ENCODE data around the gene ZEB2. TPM values are rescaled to one million over a fixed set of nuclear protein-coding genes. Genes with fewer than 3 reads are reported as not detected.

Gene ZEB2
- total and polyA plus RNA-seq, 12 donors: 17.2 to 99.5 (median 83.0) TPM

DNA sequence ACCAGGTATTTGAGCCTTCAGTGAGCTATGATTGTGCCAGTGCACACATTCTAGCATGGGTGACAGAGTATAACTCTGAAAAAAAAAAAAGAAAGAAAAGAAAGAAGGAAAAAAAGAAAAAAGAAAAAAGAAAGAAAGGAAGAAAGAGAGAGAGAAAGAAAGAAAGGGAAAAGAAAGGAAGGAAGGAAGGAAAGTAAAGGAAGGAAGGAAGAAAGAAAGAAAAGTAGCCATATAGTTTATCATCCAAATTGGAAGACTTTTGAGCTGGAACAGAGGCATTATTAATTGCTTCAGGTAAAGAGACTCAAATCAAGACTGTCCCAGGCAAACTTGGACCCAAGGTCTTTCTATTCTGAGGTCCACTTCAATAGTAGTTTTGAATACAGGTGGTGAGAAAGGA, 32.9 kb upstream of the ZEB2 start:
- intact Hi-C loops (cut with DNase I): no loop called here
- Histone ChIP-seq H3K27me3 (no peaks in the 10 kb centered on the region), H3K4me3 (no peak overlapping the region), H3K9me3 (no peaks in the 10 kb centered on the region), H3K4me1 (peaks cover 0 to 13% (median 0%) of the 10 kb centered on the region in 9 donors), H3K36me3 (no peaks in the 10 kb centered on the region), H3K27ac (no peak overlapping the region)
- ATAC-seq (no peak), DNase-seq (no peak)
- TF ChIP-seq, protein P1, sequence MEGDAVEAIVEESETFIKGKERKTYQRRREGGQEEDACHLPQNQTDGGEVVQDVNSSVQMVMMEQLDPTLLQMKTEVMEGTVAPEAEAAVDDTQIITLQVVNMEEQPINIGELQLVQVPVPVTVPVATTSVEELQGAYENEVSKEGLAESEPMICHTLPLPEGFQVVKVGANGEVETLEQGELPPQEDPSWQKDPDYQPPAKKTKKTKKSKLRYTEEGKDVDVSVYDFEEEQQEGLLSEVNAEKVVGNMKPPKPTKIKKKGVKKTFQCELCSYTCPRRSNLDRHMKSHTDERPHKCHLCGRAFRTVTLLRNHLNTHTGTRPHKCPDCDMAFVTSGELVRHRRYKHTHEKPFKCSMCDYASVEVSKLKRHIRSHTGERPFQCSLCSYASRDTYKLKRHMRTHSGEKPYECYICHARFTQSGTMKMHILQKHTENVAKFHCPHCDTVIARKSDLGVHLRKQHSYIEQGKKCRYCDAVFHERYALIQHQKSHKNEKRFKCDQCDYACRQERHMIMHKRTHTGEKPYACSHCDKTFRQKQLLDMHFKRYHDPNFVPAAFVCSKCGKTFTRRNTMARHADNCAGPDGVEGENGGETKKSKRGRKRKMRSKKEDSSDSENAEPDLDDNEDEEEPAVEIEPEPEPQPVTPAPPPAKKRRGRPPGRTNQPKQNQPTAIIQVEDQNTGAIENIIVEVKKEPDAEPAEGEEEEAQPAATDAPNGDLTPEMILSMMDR (IDR thresholded peaks at IDR 0.05): no peak

DNA sequence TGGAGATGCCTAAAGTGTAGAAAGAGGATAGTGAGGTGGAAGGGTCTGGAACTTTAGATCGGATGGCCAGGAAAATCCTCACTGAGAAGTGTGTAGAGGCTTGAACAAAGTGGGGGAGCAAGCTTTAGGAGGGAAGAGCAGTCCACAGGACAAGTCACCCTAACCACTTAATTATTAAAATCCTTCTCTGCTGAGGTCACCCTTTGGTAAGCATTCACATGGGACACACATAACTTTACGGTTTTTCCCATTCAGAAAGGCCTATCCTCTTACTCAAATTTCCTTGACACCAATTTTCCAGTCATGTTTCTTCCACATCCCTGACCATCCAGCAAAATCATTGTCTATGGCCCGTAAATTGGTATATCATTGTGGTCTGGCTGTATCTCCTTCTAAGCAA, 31.0 kb upstream of the ZEB2 start:
- TF ChIP-seq, protein P1 (IDR thresholded peaks at IDR 0.05): no peak
- DNase-seq (no peak), ATAC-seq (no peak)
- H3K9me3 ChIP-seq: no peaks in the 10 kb centered on the region
- no peak overlapping the region for H3K27ac ChIP-seq
- 95% methylated on average over 3 of the region's 3 CpGs for WGBS, 2 donors
- H3K4me3 ChIP-seq: no peak overlapping the region
- no peaks in the 10 kb centered on the region for H3K27me3 ChIP-seq
- H3K4me1 ChIP-seq: peaks cover 0 to 23% (median 0%) of the 10 kb centered on the region in 9 donors
- no peaks in the 10 kb centered on the region for H3K36me3 ChIP-seq
- intact Hi-C loops (cut with DNase I): no loop called here

DNA sequence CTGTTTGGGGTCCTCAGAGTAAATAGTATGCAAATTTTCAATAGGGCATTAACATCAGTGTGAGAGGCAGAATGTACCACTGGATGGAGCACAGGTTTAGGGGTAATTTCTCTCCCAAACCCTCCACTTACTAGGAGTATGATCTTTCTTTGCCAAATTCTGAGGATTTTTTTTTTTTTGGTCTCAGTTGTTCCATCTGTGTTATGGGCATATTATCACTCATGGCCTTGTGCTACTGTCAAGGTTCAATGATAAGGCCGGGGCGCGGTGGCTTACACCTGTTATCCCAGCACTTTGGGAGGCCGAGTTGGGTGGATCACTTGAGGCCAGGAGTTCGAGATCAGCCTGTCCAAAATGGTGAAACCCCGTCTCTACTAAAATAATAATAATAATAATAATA, 30.2 kb upstream of the ZEB2 start:
- peaks cover 0 to 23% (median 0%) of the 10 kb centered on the region in 9 donors for H3K4me1 ChIP-seq
- 98 to 99% methylated on average over 6 of the region's 6 CpGs for WGBS, 2 donors
- no peaks in the 10 kb centered on the region for H3K9me3 ChIP-seq
- ATAC-seq (no peak), DNase-seq (no peak)
- TF ChIP-seq, protein P1 (IDR thresholded peaks at IDR 0.05): no peak
- H3K36me3 ChIP-seq: no peaks in the 10 kb centered on the region
- no peak overlapping the region for H3K27ac ChIP-seq
- no peaks in the 10 kb centered on the region for H3K27me3 ChIP-seq
- H3K4me3 ChIP-seq: no peak overlapping the region
- intact Hi-C loops (cut with DNase I): no loop called here

DNA sequence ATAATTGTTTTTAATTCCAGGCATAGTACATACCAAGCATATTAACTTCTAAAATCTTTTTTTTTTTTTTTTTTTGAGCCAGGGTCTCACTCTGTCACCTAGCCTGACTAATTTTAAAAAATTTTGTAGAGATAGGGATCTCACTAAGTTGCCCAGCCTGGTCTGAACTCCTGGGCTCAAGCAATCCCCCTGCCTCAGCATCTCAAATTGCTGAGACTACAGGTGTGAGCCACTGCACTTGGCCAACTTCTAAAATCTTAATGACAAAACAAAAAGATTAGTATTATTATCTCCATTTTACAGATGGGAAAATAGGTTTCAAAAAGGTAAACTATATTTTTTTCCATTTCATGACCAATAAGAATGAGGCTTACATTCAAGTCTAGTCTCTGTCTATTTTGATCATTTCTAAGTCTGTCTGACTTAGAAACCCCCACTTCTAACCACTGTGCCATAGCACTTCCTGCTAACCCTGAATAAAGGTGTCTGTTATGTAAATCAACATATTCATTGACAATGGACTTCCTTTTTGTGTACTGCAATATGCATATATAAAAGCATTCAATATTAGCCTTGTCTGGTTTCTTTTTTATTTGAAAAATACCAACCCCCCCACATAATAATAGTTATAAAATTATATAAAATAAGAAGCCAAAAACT, 28.7 kb upstream of the ZEB2 start:
- intact Hi-C loops (cut with DNase I): no loop called here
- H3K9me3 ChIP-seq: no peaks in the 10 kb centered on the region
- DNase-seq (no peak), ATAC-seq (no peak)
- no peaks in the 10 kb centered on the region for H3K36me3 ChIP-seq
- no peak overlapping the region for H3K4me3 ChIP-seq
- no peaks in the 10 kb centered on the region for H3K27me3 ChIP-seq
- TF ChIP-seq, protein P1 (IDR thresholded peaks at IDR 0.05): no peak
- no peak overlapping the region for H3K27ac ChIP-seq
- H3K4me1 ChIP-seq: peaks cover 0 to 23% (median 0%) of the 10 kb centered on the region in 9 donors
